GM21367 (cell line): ENCODE data around the gene CPNE2.

Experiments used
- ATAC-seq: cut with Tn5 transposase; IDR thresholded peaks from one replicate; pipeline ENCODE4 v1.9.1; 2021; ENCODE audit not compliant: unreplicated experiment

The CPNE2 gene

GRCh38 chr16:57123974-57124674 is 31.7 kb downstream of the CPNE2 start:
- ATAC-seq: no peak

- ATAC-seq: no peak
These were observed 33.0 kb downstream of the CPNE2 start for GRCh38 chr16:57125376-57125775.

- ATAC-seq: no peak
These were observed 33.6 kb downstream of the CPNE2 start for GRCh38 chr16:57125969-57126368.

- ATAC-seq: no peak
These were observed 34.0 kb downstream of the CPNE2 start for GRCh38 chr16:57126411-57126810.

- no peak for ATAC-seq
These were observed 34.8 kb downstream of the CPNE2 start for GRCh38 chr16:57127037-57127763.

- ATAC-seq: no peak
These were observed 35.5 kb downstream of the CPNE2 start for GRCh38 chr16:57127836-57128235.

GRCh38 chr16:57128771-57129389 is 36.5 kb downstream of the CPNE2 start:
- no peak for ATAC-seq

GRCh38 chr16:57130950-57131321 is 38.6 kb downstream of the CPNE2 start:
- no peak for ATAC-seq

GRCh38 chr16:57131351-57131970 is 39.1 kb downstream of the CPNE2 start:
- no peak for ATAC-seq

- ATAC-seq: no peak
These were observed 40.1 kb downstream of the CPNE2 start for GRCh38 chr16:57132470-57132869.

GRCh38 chr16:57133031-57133430 is 40.6 kb downstream of the CPNE2 start:
- no peak for ATAC-seq

GRCh38 chr16:57133886-57134285 is 41.5 kb downstream of the CPNE2 start:
- ATAC-seq: no peak

- no peak for ATAC-seq
These were observed 42.6 kb downstream of the CPNE2 start for GRCh38 chr16:57134982-57135381.

GRCh38 chr16:57137043-57137442 is 44.7 kb downstream of the CPNE2 start:
- no peak for ATAC-seq

- ATAC-seq: no peak
These were observed 45.3 kb downstream of the CPNE2 start for GRCh38 chr16:57137566-57138273.

GRCh38 chr16:57138281-57138935 is 46.0 kb downstream of the CPNE2 start:
- no peak for ATAC-seq

GRCh38 chr16:57140931-57141668 is 48.7 kb downstream of the CPNE2 start:
- no peak for ATAC-seq

- no peak for ATAC-seq
These were observed 49.6 kb downstream of the CPNE2 start for GRCh38 chr16:57141822-57142631.
